ENCODE measurements around the gene MIEF1. TPM values are rescaled to one million over a fixed set of nuclear protein-coding genes. Genes with fewer than 3 reads are reported as not detected.

Gene MIEF1
- total RNA-seq, 1 experiment from 2014 or later: 29.9 TPM

DNA sequence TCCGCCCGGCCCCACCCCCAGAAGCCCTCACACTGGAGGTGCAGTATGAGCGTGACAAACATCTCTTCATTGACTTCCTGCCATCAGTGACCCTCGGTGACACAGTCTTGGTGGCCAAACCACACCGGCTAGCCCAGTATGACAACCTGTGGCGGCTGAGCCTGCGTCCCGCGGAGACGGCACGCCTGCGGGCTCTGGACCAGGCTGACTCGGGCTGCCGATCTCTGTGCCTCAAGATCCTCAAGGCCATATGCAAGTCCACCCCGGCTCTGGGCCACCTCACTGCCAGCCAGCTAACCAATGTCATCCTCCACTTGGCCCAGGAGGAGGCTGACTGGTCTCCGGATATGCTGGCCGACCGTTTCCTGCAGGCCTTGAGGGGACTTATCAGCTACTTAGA is 11.7 kb downstream of the MIEF1 start:
- POLR2A ChIA-PET: no interaction called here
- Histone ChIP-seq H3K4me1 (ENCODE audit: control insufficient read depth, insufficient read depth, low read length) (peaks cover 6% of the 10 kb centered on the region), H3K9me3 (ENCODE audit: control insufficient read depth, insufficient read depth, low read depth, low read length) (no peaks in the 10 kb centered on the region), H3K36me3 (ENCODE audit: control insufficient read depth, insufficient read depth, low read length) (peaks cover 6% of the 10 kb centered on the region), H3K27me3 (ENCODE audit: control insufficient read depth, insufficient read depth, low read length) (no peaks in the 10 kb centered on the region), H3K4me3 (ENCODE audit: low read depth in 2 of 2, low read length in 2 of 2) (no peak overlapping the region), H3K27ac (ENCODE audit: low read length) (no peak overlapping the region)
- no TSS peak for BruUV-seq (replicated peaks)
- ATAC-seq (no peak), DNase-seq (ENCODE audit: low read depth, low spot score) (no peak)
- intact Hi-C loops (cut with micrococcal nuclease; ENCODE audit: unreplicated experiment): no loop called here
- in situ Hi-C loops (cut with HindIII; ENCODE audit: low pct_unique_long_range_greater_than_20kb, low sequenced_read_pairs): no loop called here
- TF ChIP-seq, protein P1, sequence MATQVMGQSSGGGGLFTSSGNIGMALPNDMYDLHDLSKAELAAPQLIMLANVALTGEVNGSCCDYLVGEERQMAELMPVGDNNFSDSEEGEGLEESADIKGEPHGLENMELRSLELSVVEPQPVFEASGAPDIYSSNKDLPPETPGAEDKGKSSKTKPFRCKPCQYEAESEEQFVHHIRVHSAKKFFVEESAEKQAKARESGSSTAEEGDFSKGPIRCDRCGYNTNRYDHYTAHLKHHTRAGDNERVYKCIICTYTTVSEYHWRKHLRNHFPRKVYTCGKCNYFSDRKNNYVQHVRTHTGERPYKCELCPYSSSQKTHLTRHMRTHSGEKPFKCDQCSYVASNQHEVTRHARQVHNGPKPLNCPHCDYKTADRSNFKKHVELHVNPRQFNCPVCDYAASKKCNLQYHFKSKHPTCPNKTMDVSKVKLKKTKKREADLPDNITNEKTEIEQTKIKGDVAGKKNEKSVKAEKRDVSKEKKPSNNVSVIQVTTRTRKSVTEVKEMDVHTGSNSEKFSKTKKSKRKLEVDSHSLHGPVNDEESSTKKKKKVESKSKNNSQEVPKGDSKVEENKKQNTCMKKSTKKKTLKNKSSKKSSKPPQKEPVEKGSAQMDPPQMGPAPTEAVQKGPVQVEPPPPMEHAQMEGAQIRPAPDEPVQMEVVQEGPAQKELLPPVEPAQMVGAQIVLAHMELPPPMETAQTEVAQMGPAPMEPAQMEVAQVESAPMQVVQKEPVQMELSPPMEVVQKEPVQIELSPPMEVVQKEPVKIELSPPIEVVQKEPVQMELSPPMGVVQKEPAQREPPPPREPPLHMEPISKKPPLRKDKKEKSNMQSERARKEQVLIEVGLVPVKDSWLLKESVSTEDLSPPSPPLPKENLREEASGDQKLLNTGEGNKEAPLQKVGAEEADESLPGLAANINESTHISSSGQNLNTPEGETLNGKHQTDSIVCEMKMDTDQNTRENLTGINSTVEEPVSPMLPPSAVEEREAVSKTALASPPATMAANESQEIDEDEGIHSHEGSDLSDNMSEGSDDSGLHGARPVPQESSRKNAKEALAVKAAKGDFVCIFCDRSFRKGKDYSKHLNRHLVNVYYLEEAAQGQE (IDR thresholded peaks at IDR 0.05; ENCODE audit: insufficient read depth in 1 of 2, low read depth in 2 of 2, low read length in 1 of 2): no peak
- TF ChIP-seq TCF7L2 (IDR thresholded peaks at IDR 0.05; ENCODE audit: low read depth, low read length) (no peak), SIN3A (IDR thresholded peaks at IDR 0.05; ENCODE audit: borderline replicate concordance, insufficient read depth, low read depth, low read length) (no peak), POLR2AphosphoS5 (IDR thresholded peaks at IDR 0.05; ENCODE audit: low read depth, low read length) (no peak)
- TF ChIP-seq, protein P2, sequence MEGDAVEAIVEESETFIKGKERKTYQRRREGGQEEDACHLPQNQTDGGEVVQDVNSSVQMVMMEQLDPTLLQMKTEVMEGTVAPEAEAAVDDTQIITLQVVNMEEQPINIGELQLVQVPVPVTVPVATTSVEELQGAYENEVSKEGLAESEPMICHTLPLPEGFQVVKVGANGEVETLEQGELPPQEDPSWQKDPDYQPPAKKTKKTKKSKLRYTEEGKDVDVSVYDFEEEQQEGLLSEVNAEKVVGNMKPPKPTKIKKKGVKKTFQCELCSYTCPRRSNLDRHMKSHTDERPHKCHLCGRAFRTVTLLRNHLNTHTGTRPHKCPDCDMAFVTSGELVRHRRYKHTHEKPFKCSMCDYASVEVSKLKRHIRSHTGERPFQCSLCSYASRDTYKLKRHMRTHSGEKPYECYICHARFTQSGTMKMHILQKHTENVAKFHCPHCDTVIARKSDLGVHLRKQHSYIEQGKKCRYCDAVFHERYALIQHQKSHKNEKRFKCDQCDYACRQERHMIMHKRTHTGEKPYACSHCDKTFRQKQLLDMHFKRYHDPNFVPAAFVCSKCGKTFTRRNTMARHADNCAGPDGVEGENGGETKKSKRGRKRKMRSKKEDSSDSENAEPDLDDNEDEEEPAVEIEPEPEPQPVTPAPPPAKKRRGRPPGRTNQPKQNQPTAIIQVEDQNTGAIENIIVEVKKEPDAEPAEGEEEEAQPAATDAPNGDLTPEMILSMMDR (IDR thresholded peaks at IDR 0.05): no peak
- CTCF ChIA-PET: interaction anchor here (1.0 to 1.7 kb wide), 2 partner anchors 20 to 77 kb away, joined by 3 to 4 read pairs; no protein-coding TSS in a partner anchor

DNA sequence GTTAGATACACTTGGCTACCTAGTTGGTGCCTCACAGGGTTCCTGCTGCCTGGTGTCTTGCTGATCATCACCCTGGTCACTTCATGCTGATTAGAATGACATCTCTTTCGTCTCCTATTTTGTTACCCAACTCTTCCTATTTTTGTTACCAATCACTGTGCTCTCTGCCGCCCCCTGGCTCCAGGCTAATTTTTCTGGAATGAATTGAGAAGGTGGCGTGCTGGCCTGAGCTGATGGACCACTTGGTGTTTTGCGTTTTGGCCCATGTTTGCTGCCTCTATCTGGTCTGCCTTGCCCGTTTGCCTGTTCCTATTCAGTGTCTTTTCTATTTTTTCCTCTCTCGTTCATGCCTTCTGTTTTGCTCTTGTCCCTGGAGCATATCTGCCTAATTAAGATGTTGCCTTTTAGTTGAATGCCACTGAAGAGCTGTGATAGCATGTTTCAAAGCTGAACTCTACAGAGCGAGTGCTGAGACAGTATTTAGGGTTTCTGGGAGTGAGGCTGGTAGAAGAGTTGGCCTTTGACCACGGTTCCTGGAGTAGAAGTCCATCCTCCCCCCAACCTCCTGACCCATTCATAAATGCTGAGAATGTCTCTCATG is 12.4 kb downstream of the MIEF1 start:
- DNase-seq (ENCODE audit: low read depth, low spot score) (no peak), ATAC-seq (no peak)
- TF ChIP-seq, protein P1 (IDR thresholded peaks at IDR 0.05; ENCODE audit: insufficient read depth in 1 of 2, low read depth in 2 of 2, low read length in 1 of 2): no peak
- TF ChIP-seq TCF7L2 (IDR thresholded peaks at IDR 0.05; ENCODE audit: low read depth, low read length): no peak
- TF ChIP-seq, protein P2 (IDR thresholded peaks at IDR 0.05): peak; percentile 85
- Histone ChIP-seq H3K27ac (ENCODE audit: low read length) (no peak overlapping the region), H3K9me3 (ENCODE audit: control insufficient read depth, insufficient read depth, low read depth, low read length) (no peaks in the 10 kb centered on the region), H3K27me3 (ENCODE audit: control insufficient read depth, insufficient read depth, low read length) (no peaks in the 10 kb centered on the region), H3K4me3 (ENCODE audit: low read depth in 2 of 2, low read length in 2 of 2) (no peak overlapping the region), H3K36me3 (ENCODE audit: control insufficient read depth, insufficient read depth, low read length) (peaks cover 6% of the 10 kb centered on the region), H3K4me1 (ENCODE audit: control insufficient read depth, insufficient read depth, low read length) (peaks cover 9% of the 10 kb centered on the region)
- POLR2A ChIA-PET: no interaction called here
- CTCF ChIA-PET: interaction anchor here (0.5 to 1.7 kb wide), 5 partner anchors 13 to 164 kb away, joined by 3 to 6 read pairs (median 4); partner anchors contain the start of gene MIEF1
- no TSS peak for BruUV-seq (replicated peaks)
- in situ Hi-C loops (cut with HindIII; ENCODE audit: low pct_unique_long_range_greater_than_20kb, low sequenced_read_pairs): no loop called here
- intact Hi-C loops (cut with micrococcal nuclease; ENCODE audit: unreplicated experiment): no loop called here

All from Panc1 (cell line).